Activated T-cell treated with anti-CD3 and anti-CD28 coated beads for 1 hour (primary cell): Measurements from ENCODE around the gene COQ8B.
A peak's percentile ranks its signal among the peaks of the same experiment; 100 is the strongest.
"Not testable (repeated sequence)": the region's sequence is repeated elsewhere in the genome, so short reads cannot be mapped to it uniquely, and the experiment has no call there.

Source experiments
- DNase-seq: peaks from one replicate; pipeline ENCODE4 v3.0.0-alpha.2; 2020; ENCODE audit warnings: low read depth

The COQ8B gene

DNA sequence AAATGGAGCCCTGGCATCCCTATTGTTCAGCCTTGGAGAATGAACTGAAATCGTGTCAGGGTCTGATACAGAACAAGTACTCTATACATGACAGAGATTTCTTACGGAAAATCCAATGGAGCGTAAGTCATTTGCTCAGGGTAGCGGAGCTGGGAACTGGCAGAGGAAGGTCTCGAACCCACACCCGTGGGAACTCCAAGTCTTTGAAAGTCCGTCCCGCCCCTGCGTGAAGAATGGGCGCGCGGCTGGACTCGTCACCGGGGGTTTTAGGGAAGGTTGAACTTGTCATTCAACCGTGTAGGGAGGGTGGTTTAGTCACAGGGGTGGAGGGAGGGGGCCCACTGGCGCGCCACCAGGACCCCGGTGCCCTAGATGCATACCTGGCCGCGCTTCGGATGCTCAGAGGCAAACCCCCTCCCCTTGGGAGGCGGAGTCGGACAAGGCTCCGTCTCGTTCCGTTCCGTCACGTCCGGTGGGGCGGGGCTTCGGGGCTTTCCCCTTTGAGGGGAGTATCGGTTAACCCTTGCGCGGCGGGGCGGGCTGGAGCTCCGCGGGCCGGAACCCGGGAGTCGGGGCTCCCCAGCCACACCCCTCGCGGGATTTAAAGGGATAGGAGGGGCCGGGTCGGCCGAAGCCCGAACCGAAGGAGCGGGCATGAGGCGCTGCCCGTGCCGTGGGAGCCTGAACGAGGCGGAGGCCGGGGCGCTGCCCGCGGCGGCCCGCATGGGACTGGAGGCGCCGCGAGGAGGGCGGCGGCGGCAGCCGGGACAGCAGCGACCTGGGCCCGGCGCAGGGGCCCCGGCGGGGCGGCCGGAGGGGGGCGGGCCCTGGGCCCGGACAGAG lies at the start of gene COQ8B, which contains the start of gene ITPKC:
Gene COQ8B, minus strand, starts transcription at position 405 of the 843 bp plus-strand sequence. CDS start 2,254 bp downstream, outside the sequence.
Gene ITPKC, plus strand, starts transcription at position 631 of the 843 bp plus-strand sequence. Its CDS starts 24 bp downstream, at position 655.
- peak; percentile 100 for DNase-seq

DNA sequence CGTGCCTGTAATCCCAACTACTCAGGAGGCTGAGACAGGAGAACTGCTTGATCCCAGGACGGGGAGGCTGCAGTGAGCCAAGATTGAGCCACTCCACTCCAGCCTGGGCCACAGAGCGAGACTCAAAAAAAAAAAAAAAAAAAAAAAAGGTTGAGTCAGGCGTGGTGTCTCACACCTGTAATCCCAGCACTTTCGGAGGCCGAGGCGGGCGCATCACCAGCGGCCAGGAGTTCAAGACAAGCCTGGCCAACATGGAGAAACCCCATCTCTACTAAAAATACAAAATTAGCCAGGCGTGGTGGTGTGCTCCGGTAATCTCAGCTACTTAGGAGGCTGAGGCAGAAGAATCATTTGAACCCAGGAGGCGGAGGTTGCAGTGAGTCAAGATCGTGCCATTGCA lies 49.7 kb upstream of the COQ8B start:
- not testable (repeated sequence) for DNase-seq

DNA sequence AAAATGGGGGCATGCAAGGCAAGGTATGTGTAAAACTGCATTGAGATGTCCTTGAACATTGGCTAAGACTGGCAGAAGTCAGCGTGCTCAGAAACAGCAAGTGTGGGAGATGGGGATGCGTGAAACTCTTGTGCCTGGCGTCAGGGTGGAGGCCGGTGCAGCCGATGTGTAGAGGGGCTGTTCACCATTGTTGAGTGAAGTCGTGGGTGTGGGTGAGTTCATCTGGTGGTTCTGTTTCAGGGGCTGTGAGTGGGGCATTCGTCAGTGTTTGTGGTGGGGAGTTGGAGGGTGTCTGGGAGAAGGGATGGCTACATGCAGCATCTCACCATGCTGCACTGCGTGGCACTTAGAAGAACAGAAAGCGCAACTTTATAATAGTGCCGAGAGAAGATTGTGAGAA lies 47.3 kb upstream of the COQ8B start:
- no peak for DNase-seq

DNA sequence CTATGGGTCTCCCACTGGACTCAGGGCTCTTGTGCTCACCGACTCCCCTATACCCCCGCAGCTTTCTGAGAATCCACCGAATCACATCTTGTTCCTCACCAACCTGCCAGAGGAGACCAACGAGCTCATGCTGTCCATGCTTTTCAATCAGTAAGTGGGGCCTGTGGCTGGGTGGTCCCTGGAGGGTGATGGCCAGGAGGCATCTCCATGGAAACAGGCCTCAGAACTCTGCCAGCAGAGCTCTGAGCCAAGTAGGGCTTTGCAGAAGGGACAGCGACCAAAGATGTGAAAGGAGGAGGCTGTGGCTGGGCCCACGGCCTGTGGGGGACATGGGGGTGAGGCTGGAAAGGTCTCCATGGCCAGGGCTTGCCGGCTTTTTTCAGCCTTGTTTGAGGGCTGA lies 46.8 kb upstream of the COQ8B start:
- DNase-seq = no peak

DNA sequence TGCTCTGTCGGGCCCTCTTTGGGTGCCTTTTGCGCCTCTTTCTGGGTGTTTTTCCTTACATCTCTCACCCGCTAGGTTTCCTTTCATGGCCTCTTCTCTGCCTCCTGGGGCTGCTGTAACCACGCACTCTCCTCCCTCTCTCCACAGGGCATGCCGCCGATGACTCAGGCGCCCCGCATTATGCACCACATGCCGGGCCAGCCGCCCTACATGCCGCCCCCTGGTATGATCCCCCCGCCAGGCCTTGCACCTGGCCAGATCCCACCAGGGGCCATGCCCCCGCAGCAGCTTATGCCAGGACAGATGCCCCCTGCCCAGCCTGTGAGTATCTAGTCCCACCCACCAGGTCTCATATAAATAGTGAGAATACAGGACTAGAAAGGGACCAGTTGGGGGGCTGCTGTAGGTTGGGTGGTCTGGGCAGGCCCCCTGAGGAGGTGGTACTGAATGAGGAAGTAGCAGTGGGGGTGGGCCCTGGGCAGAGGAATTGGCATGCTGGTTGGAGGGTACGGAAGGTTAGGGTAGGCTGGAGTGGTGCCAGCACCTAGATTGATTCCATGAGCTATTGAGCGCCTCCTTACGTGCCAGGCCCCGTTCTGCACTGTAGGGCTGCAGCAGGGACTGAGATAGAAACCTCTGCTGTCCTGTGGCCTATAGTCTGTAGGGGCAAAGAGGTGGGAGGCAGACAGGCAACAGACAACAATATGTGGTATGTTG lies 46.2 kb upstream of the COQ8B start:
- no peak for DNase-seq

DNA sequence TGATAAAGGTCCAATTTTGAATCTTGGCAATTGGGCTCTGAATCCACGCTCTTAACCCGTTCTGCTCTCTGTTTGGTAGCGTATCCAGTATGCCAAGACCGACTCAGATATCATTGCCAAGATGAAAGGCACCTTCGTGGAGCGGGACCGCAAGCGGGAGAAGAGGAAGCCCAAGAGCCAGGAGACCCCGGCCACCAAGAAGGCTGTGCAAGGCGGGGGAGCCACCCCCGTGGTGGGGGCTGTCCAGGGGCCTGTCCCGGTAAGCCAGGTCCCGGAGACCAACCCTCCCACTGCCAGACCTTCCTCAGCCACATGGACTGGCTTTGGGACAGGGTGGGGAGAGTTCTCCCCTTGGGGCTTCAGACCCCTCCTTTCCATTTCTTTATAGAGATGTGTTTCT lies 42.7 kb upstream of the COQ8B start:
- DNase-seq = no peak

DNA sequence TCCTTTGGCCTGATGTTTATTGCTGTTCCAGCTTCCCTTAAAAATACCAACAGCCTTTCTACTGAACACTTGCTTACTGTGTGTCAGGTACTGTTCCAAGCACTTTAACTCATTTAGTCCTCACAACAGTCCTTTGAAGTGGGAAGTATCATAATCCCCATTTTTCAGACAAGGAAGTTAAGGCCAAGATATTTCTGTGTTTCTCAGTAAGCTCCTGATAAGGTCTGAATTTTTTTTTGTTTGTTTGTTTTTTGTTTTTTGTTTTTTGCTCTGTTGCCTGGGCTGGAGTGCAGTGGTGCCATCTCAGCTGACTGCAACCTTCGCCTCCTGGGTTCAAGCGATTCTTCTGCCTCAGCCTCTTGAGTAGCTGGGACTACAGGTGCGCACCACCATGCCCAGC lies 41.8 kb upstream of the COQ8B start:
- no peak for DNase-seq

DNA sequence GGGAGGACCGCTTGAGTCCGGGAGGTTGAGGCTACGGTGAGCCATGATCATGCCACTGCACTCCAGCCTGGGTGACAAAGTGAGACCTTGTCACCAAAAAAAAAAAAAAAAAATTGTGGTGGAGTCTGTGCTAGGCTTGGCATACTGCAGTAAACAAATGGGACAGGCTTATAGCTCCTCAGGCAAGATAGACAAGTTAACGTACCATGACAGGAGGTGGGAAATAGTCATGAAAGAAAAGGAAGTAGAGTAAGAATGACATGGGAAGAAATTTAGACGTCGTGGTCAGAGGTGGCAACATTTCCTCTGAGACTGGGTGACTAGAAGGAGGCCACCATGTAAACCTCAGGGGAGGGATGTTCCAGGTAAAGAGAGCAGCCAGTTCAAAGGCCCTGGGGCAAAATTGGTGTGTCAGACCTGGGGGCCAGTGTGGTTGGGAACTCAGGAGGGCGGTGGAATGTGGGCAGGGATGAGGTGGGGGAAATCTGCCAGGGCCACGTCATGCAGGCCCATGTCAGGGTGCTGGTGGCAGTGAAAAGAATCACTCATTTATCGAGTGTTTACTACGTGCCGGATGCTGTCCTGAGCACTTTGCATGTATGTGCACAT lies 39.9 kb upstream of the COQ8B start:
- no peak for DNase-seq

DNA sequence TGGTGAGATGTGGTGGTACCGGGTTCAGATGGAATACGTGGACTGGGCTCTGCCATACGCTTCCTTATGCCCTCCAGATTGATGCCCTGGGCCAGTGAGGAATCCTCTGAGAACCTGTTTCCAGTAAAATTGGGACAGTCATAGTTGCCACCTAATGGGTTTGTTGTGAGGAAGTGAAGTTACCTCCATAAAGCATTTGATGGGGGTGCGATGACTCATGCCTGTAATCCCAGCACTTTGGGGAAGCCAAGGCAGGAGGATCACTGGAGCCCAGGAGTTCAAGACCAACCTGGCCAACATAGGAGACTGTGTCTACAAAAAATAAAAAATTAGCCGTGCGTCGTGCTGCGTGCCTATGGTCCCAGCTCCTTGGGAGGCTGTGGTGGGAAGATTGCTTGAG lies 39.1 kb upstream of the COQ8B start:
- DNase-seq = no peak

DNA sequence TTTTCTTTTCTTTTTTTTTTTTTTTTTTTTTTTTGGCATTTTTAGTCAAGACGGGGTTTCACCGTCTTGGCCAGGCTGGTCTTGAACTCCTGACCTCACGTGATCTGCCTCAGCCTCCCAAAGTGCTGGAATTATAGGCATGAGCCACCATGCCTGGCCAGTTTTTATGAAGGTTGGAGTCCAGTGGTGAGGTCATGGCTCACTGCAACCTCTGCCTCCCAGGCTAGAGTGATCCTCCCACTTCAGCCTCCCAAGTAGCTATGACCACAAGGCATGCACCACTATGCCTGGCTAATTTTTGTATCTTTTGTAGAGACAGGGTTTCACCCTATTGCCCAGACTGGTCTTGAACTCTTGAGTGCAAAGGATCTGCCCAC lies 38.5 kb upstream of the COQ8B start:
- no peak for DNase-seq

DNA sequence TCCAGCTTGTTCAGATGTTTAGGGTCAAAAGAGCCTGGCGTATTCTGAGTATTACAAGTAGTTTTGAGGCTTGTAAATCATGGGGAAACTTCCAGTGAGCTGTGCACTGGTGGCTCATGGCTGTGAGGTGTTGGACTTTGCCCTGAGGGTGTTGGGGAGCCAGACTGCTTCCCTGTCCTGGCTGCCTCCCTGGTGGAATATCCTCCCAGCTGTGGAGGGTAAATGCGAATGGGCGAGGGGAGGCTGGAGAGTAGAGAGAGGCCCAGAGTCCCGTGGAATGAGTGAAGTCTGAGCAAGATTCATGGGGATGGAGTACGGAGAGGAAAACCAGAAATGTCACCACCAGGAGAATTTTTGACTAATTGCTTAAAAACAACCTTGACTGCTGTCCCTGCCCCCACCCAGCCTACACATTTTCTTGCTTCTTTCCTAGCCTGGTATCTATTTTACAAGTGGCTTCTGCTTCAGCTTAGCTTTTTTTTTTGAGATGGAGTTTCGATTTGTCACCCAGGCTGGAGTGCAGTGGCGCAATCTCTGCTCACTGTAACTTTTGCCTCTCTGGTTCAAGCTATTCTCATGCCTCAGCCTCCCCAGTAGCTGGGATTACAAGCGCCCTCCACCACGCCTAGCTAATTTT lies 38.0 kb upstream of the COQ8B start:
- DNase-seq = no peak

DNA sequence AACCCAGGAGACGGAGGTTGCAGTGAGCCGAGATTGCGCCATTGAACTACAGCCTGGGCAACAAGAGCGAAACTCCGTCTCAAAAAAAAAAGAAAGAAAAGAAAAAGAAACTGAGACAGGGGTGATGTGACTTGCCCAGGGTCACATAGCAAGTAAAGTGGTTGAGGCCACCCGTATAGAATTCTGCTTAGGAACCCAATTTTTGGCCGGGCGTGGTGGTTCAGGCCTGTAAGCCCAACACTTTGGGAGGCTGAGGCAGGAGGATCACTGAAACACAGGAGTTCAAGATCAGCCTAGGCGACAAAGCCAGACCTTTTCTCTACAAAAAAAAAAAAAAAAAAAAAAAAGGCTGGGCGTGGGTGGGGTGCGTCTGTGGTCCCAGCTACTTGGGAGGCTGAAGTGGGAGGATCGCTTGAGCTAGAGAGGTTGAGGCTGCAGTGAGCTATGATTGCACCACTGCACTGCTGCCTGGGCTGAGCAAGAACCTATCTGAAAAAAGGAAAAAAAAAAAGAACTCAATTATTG lies 35.6 kb upstream of the COQ8B start:
- DNase-seq = no peak

DNA sequence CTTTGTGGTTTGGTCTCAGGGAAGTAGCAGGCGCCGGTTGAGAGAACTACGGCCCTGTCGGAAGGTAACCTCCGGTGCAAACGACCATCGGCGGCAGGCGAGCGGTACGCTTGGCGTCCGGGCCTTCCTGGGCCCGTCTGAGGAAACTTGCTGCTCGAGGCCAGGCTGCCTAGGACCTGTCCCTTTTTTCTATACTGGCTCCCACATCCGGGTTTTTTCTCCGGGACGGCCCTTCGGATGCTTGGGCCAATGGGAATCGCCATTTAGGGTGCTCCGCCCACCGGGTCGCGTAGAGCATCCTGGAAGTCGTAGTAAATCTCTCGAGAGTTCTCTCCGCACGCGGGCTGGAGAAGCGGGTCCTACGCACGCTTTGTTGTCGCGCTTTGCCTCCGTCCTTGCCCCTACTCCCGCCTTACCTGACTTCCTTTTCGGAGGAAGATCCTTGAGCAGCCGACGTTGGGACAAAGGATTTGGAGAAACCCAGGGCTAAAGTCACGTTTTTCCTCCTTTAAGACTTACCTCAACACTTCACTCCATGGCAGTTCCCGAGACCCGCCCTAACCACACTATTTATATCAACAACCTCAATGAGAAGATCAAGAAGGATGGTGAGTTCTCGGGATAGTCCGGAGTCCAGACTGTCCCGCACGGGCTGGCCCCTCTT lies 34.3 kb upstream of the COQ8B start, which contains the start of gene SNRPA:
Gene SNRPA, plus strand, starts transcription at position 330 of the 664 bp plus-strand sequence. Its CDS starts 206 bp downstream, at position 536.
- peak; percentile 89 for DNase-seq

DNA sequence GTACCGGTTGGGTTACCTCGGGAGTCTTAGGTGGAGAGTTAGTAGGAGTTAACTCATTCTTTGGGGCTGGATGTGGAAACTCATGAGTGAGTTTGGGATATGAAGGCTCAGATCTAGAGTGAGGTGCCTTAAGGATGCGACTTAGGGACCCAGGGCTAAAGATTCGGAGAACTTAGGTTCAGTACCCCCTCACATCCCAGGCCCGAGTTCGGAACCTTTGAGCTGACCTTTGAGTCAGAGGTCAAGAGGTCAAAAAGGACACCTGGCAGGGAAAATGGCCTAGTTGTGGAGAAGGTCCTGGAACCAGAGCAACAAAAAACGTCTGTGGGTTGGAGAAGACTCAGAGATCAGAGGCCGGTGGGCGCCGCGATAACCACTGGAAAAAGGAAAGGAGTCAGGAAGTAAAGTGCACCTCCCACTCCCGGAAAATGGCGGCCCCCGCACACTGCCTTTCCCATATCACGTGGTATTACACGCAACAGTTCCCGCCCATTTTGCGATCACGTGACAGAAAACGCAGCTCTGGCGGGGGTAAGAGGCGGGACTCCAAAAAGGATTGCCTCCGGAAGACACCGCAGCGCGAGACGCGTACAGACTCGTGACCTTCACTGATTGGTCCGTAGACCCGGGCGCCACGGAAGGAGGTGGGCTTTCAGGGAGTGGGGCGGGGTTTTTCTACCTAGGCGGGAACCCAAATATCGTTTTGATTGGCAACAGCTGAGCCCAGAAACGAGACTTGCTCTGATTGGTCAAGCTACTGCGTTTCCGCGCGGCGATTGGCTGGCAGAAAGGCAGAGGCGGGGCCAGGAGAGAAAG lies 33.6 kb upstream of the COQ8B start, which contains the start of gene ACTMAP:
Gene ACTMAP, minus strand, starts transcription at position 420 of the 816 bp plus-strand sequence. CDS start 674 bp downstream, outside the sequence.
- peak; percentile 98 for DNase-seq

DNA sequence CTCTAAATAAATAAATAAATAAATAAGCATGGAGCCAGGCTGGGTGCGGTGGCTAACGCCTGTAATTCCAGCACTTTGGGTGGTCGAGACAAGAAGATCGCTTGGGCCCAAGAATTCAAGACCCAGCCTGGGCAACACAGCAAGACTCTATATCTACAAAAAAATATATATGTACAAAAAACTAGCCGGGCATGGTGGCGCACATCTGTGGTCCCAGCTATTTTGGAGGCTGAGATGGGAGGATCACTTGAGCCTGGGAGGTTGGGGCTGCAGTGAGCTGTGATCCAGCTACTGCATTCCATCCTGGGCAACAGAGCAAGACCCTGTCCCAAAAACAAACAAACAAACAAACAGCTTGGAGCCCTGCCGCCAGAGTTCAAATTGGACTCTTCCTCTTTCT lies 30.9 kb upstream of the COQ8B start:
- no peak for DNase-seq

DNA sequence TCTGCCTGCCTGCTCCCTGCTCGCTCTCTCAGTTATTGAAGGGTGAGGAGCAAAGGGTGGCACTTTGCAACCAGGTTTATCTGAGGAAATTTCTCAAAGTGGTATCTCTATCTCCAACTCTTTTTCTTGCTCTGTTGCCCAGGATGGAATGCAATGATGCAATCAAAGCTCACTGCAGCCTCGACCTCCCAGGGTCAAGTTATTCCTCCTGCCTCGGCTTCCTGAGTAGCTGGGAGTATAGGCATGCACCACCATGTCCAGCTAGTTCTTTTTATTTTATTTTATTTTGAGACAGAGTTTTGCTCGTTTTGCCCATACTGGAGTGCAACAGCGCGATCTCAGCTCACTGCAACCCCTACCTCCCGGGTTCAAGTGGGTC lies 28.7 kb upstream of the COQ8B start:
- no peak for DNase-seq

DNA sequence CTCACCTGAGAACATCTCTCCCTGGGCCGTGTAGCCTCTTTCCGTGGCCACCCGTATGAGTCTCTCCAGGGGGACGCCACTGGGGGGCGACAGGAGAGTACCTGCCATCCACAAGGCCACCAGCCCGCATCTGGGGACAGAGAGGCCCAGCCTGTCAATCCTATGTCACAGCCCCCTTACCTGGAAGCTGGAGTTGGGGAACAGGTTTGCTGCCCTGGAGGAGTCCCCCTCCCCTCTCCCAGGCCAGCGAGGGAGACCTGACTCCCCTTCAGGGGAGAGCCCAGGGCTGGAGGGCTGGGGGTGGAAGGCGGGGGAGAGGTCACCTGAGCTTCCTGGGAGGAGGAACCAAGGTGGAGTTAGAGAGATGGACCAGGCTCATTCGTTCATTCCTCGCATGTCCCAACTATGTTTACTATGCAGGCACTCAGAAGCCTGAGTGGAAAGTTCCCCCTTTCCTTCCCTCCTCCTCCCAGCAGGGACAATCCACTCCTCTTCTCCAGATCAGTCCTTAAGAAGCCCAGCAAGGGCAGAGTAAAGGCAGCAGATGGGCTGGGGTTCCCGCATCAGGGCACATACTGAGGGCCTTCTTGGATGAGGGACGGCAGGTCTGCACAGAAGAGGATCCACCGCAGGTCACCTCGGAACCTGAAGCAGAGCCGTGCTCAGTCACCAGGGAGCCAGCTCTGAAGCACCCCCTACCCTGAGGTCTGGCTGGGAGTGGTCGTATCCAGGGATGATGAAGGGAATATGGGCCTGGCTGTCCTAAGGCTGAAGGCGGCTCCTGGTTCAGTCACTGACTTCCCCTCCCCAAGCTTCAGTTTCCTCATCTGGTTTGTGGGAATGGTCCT lies 28.1 kb upstream of the COQ8B start:
- no peak for DNase-seq

DNA sequence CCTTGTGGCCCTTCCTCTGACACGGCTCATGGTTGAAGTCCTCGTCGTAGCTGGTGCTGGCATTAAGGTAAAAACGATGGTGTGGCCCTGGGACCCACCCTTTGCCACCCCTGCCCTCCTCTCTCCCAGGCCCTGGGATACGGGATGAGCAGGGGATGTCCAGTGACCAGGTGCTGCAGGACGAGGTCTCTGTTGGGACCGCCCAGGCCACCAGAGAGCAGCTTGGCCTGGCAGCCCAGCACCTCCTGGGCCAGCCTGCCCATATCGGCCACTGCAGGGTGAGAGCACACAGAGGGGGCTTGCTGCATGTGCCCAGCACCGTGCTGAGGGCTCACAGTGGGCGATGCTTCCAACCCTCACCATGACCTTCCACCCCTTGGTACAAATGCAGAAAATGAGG lies 27.2 kb upstream of the COQ8B start:
- no peak for DNase-seq

DNA sequence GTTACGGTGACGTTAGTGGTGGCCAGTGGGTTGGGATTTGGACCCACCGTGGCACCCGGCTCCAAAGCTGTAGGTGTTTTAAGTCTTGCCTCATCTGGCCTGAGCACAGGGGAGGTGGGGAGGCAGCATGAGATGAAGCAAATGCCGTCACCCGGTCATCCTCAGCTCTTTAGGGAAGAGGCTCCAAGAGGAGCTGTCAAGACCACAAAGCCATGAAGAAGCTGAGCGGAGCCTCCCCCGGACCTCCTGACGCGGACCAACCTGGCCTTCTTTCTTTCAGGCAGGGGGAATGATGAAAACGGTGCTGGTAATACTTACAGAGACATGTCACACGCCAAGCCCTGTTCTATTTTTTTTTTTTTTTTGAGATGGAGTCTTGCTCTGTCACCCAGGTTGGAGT lies 26.2 kb upstream of the COQ8B start:
- no peak for DNase-seq

DNA sequence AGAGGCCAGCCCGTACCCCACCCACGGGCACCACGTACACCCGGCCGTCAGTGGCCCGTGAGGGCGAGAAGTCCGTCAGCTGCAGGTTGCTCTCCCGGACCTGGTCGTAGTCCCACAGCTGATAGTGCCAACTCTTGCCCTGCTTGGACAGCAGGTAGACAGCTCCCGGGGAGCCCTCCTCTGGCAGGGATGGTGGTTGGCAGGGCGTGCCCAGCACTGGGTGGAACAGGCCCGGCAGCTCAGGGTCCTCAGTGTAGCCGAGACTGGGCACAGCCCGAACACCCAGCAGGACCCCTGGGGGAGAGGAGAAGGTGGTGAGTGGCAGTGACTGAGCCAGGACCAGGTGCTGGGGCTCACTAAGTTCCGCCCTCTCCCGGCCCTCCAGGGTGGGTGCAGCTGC lies 25.8 kb upstream of the COQ8B start:
- no peak for DNase-seq
